Spleen (tissue), 11 donors: ENCODE measurements around the gene MTX1. TPM values are rescaled to one million over a fixed set of nuclear protein-coding genes. Genes with fewer than 3 reads are reported as not detected.

Experiments used
- DNase-seq: peaks from one replicate; pipeline ENCODE4 v3.0.0-alpha.2; 2020
- H3K27ac ChIP-seq, 8 donors: fragments of 200-600 bp; sonication (generic) in 7 of 8; 1 replicate in 4 of 8; 2 replicates in 4 of 8; pipeline versions ENCODE4 v1.5.0 to v1.8.0; 2016 to 2021; ENCODE audit warnings: inconsistent platforms in 4 of 8, mild to moderate bottlenecking in 4 of 8, moderate library complexity in 1 of 8
- H3K27me3 ChIP-seq, 7 donors: fragments of 200-600 bp; sonication (generic) in 6 of 7; replicated peaks in 1 of 7; 1 replicate in 4 of 7; 2 replicates in 3 of 7; pipeline versions ENCODE4 v1.5.0 to v1.8.0; 2016 to 2021; ENCODE audit warnings: inconsistent platforms in 3 of 7, mild to moderate bottlenecking in 1 of 7
- H3K36me3 ChIP-seq, 6 donors: fragments of 200-600 bp; sonication (generic) in 5 of 6; 1 replicate in 4 of 6; 2 replicates in 2 of 6; pipeline versions ENCODE4 v1.5.0 to v1.8.0; 2016 to 2021; ENCODE audit warnings: inconsistent platforms in 2 of 6
- H3K4me1 ChIP-seq, 6 donors: fragments of 200-600 bp; sonication (generic) in 5 of 6; 1 replicate in 3 of 6; 2 replicates in 3 of 6; pipeline versions ENCODE4 v1.5.0 to v1.8.0; 2016 to 2021; ENCODE audit warnings: inconsistent platforms in 3 of 6
- H3K4me3 ChIP-seq, 8 donors: fragments of 200-600 bp; sonication (generic) in 7 of 8; 1 replicate in 4 of 8; 2 replicates in 4 of 8; pipeline versions ENCODE4 v1.5.0 to v1.8.0; 2016 to 2021; ENCODE audit warnings: inconsistent platforms in 4 of 8, mild to moderate bottlenecking in 4 of 8, moderate library complexity in 2 of 8
- H3K9me3 ChIP-seq, 8 donors: fragments of 200-600 bp; sonication (generic) in 7 of 8; 1 replicate in 4 of 8; 2 replicates in 4 of 8; pipeline versions ENCODE4 v1.5.0 to v1.8.0; 2016 to 2021; ENCODE audit warnings: inconsistent platforms in 4 of 8
- POLR2A ChIP-seq, 3 donors: fragments of 450-650 bp; IDR thresholded peaks; one replicate each; pipeline ENCODE4 v1.5.1; 2017; ENCODE audit warnings: antibody characterized with exemption in 3 of 3, mild to moderate bottlenecking in 1 of 3
- POLR2AphosphoS5 ChIP-seq, 3 donors: sonication (generic); formaldehyde crosslinking; IDR thresholded peaks; one replicate each; pipeline ENCODE4 v1.5.1; 2017; ENCODE audit warnings: antibody characterized with exemption in 3 of 3
- WGBS, 5 donors: extraction: QIAGEN DNeasy Blood & Tissue Kit in 3 of 5; methylation state at CpG; one replicate each; pipeline versions ENCODE4 v1.1.5 to v1.1.7; 2013 to 2018; 5-methylcytosine and 5-hydroxymethylcytosine counted together
- intact Hi-C: fragments of 100-400 bp; cut with DNase I; formaldehyde crosslinking; loops from one replicate; pipeline ENCODE4 v1.15.0; 2023; ENCODE audit warnings: low total_unique reads
- polyA plus RNA-seq, 3 donors: library from polyadenylated mRNA; stranded (reverse); fragments of 200-250 nt; gene quantifications; one replicate each; pipeline ENCODE4 v1.2.1, GENCODE V29; 2013
- total RNA-seq, 7 donors: library from RNA; depleted of rRNA in 3 of 7; stranded (reverse); fragments of >200 nt in 3 of 7; fragmentation: NEBNext Ultra II Directional in 4 of 7; extraction: Animal tissue kit (Norgen Biotek cat#: 25700) in 4 of 7; gene quantifications; one replicate each; pipeline versions ENCODE4 v1.1.0 to v1.2.1, GENCODE V29; 2016 to 2021
- TF ChIP-seq, protein P1 (sequence below), 11 experiments: fragments of 200-600 bp in 7 of 11; fragments of 450-650 bp in 4 of 11; sonication (generic) in 4 of 11; IDR thresholded peaks in 8 of 11; conservative IDR thresholded peaks in 3 of 11; 1 replicate in 7 of 11; 2 replicates in 4 of 11; pipeline versions ENCODE4 v1.4.0 to v1.8.0; 2016 to 2021; ENCODE audit warnings: antibody characterized with exemption in 11 of 11, inconsistent platforms in 4 of 11, mild to moderate bottlenecking in 1 of 11
- donor health status: healthy with polysubstance abuse.
- donor health status: DM: no; HTN: no; CAD: no; lungs with moderate emphysema.
- donor health status: DM: no; HTN: no; CAD: no.
- donor health status: Bipolar disorder and iron deficiency.
- donor health status: healthy.
- donor health status: DM: no; HTN: no; CAD: no.
- donor health status: DM: yes; HTN: yes; CAD: no.

Gene MTX1
- total and polyA plus RNA-seq, 10 donors, result 28.2 to 48.4 (median 38.5) TPM

- Histone ChIP-seq H3K36me3 (peaks cover 0 to 31% (median 17%) of the 10 kb centered on the region in 6 donors), H3K27me3 (peaks cover 0 to 18% (median 15%) of the 10 kb centered on the region in 7 donors), H3K4me3 (no peak overlapping the region), H3K27ac (no peak overlapping the region), H3K9me3 (no peaks in the 10 kb centered on the region), H3K4me1 (peaks cover 21 to 68% (median 53%) of the 10 kb centered on the region in 6 donors)
- intact Hi-C loops, result loop anchor here (10.0 kb wide), 1 partner anchor 55 kb away; no protein-coding TSS in a partner anchor
- no peak for TF ChIP-seq POLR2AphosphoS5 (IDR thresholded peaks at IDR 0.05)
- no peak for TF ChIP-seq POLR2A (IDR thresholded peaks at IDR 0.05)
- TF ChIP-seq, protein P1, sequence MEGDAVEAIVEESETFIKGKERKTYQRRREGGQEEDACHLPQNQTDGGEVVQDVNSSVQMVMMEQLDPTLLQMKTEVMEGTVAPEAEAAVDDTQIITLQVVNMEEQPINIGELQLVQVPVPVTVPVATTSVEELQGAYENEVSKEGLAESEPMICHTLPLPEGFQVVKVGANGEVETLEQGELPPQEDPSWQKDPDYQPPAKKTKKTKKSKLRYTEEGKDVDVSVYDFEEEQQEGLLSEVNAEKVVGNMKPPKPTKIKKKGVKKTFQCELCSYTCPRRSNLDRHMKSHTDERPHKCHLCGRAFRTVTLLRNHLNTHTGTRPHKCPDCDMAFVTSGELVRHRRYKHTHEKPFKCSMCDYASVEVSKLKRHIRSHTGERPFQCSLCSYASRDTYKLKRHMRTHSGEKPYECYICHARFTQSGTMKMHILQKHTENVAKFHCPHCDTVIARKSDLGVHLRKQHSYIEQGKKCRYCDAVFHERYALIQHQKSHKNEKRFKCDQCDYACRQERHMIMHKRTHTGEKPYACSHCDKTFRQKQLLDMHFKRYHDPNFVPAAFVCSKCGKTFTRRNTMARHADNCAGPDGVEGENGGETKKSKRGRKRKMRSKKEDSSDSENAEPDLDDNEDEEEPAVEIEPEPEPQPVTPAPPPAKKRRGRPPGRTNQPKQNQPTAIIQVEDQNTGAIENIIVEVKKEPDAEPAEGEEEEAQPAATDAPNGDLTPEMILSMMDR (IDR thresholded peaks at IDR 0.05 in 8 of 11, conservative IDR thresholded peaks at IDR 0.05 in 3 of 11), result no peak
- WGBS, 5 donors, result 88 to 100% (median 93%) methylated on average over 2 of the region's 2 CpGs
- peak; percentile 6 for DNase-seq
These were observed 38.3 kb upstream of the MTX1 start for GRCh38 chr1:155170101-155170785.

DNA sequence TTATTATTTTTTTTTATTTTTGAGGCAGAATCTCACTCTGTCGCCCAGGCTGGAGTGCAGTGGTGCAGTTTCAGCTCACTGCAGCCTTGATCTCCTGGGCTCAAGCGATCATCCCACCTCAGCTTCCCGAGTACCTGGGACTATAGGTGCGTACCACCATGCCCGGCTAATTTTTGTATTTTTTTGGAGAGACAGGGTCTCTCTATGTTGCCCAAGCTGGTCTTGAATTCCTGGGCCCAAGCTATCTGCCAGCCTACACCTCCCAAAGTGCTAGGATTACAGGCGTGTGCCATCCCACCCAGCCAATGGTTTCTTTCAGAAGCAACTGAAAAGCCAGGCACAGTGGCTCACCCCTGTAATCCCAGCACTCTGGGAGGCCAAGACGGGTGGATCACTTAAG is 37.7 kb upstream of the MTX1 start:
- 92 to 97% (median 94%) methylated on average over 7 of the region's 7 CpGs for WGBS, 5 donors
- peaks cover 0 to 24% (median 15%) of the 10 kb centered on the region in 7 donors for H3K27me3 ChIP-seq
- peaks cover 21 to 71% (median 56%) of the 10 kb centered on the region in 6 donors for H3K4me1 ChIP-seq
- no peaks in the 10 kb centered on the region for H3K9me3 ChIP-seq
- TF ChIP-seq, protein P1 (IDR thresholded peaks at IDR 0.05 in 8 of 11, conservative IDR thresholded peaks at IDR 0.05 in 3 of 11), result no peak
- no peak for TF ChIP-seq POLR2AphosphoS5 (IDR thresholded peaks at IDR 0.05)
- H3K36me3 ChIP-seq, result peaks cover 0 to 31% (median 17%) of the 10 kb centered on the region in 6 donors
- peak; percentile 24 for DNase-seq
- intact Hi-C loops, result loop anchor here (10.0 kb wide), 1 partner anchor 54 kb away; no protein-coding TSS in a partner anchor
- no peak overlapping the region for H3K27ac ChIP-seq
- no peak overlapping the region for H3K4me3 ChIP-seq

DNA sequence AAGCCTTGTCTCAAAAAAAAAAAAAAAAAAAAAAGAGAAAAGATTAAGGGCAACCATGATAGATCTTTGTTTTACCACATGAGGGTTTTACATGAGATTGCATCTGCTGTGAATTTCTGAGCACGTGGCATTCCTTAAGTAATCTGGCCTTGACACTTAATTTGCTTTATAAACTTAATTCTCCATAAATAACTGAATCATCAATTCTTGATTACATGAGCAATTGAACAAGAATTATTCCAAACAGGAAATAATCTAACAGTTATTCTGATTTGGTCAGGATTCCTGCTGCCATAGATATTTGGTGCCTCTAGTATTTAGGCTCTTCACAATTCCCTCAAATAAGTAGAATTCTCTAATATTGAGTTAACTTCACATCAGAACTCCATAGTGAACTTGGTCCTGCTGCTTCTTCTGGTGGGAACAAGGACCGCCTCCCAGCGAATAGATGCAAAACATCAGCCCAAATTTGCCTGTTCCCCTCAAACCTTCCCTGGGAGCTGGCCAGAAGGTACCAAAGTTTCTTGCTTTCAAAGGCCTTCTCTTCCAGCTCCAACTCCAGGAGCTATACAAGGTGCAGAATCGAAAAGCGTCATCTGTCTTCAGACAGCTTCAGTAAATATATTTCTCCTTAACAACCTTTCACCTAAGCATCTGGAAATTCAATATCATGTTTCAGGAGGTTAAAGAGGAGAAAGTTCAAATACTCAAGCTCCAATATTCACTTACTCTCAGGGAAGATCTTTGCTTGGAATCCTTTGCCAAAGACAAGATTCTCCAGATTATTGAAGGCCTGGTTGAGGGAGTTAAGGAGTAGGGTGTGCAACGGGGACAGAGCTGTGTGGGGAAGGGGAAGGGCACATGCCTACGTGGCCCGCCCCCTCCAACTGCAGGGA is 36.4 kb upstream of the MTX1 start:
- H3K9me3 ChIP-seq, result no peaks in the 10 kb centered on the region
- intact Hi-C loops, result loop anchor here (10.0 kb wide), 1 partner anchor 53 kb away; no protein-coding TSS in a partner anchor
- WGBS, 5 donors, result 43 to 53% (median 49%) methylated on average over 8 of the region's 8 CpGs

More for the DNA sequence above, 36.4 kb upstream of the MTX1 start:
- H3K27me3 ChIP-seq, result peaks cover 0 to 25% (median 15%) of the 10 kb centered on the region in 7 donors
- H3K4me1 ChIP-seq, result peaks cover 21 to 71% (median 55%) of the 10 kb centered on the region in 6 donors
- peak overlapping the region; percentile 64 to 88 (median 79) for H3K4me3 ChIP-seq
- peak overlapping the region; percentile 82 to 97 (median 96) for H3K27ac ChIP-seq
- H3K36me3 ChIP-seq, result peaks cover 0 to 31% (median 17%) of the 10 kb centered on the region in 6 donors
- peak; percentile 17 for DNase-seq
- TF ChIP-seq POLR2A (IDR thresholded peaks at IDR 0.05), result no peak
- TF ChIP-seq POLR2AphosphoS5 (IDR thresholded peaks at IDR 0.05), result no peak
- TF ChIP-seq, protein P1 (IDR thresholded peaks at IDR 0.05 in 8 of 11, conservative IDR thresholded peaks at IDR 0.05 in 3 of 11), result no peak
